ENCODE measurements around the gene C19orf47.

- no peak for TF ChIP-seq CTCF (IDR thresholded peaks at IDR 0.05 in 2 of 3, conservative IDR thresholded peaks at IDR 0.05 in 1 of 3; ENCODE audit: borderline replicate concordance in 1 of 3, insufficient read depth in 1 of 3, low read depth in 2 of 3, low read length in 2 of 3)
- no peak for TF ChIP-seq POLR2AphosphoS5 (IDR thresholded peaks at IDR 0.05; ENCODE audit: low read depth, low read length)
- no peak for TF ChIP-seq JUND (IDR thresholded peaks at IDR 0.05)
Observed at GRCh38 chr19:40280608-40281221, 67.5 kb downstream of the C19orf47 start.
